ENCODE measurements around the gene RHOB. TPM values are rescaled to one million over a fixed set of nuclear protein-coding genes. Genes with fewer than 3 reads are reported as not detected.

Gene RHOB
- total and polyA plus RNA-seq, 2 experiments from 2014 or later, result 146 to 429 TPM

GRCh38 chr2:20419007-20419576, 27.8 kb upstream of the RHOB start:
- WGBS (ENCODE audit: low lambda C conversion rate, missing lambda C conversion rate), result 39% methylated on average over 8 of the region's 8 CpGs

GRCh38 chr2:20419752-20420151, 27.1 kb upstream of the RHOB start:
- Histone ChIP-seq H3K27me3 (no peaks in the 10 kb centered on the region), H3K79me2 (no peaks in the 10 kb centered on the region), H3K36me3 (replicated peaks; ENCODE audit: insufficient read depth, low read depth) (no peaks in the 10 kb centered on the region), H2AFZ (no peak overlapping the region), H3K9me3 (ENCODE audit: low read depth) (no peaks in the 10 kb centered on the region), H3K4me1 (ENCODE audit: insufficient read depth) (peaks cover 3% of the 10 kb centered on the region), H3K27ac (no peak overlapping the region), H3K9me2 (replicated peaks; ENCODE audit: insufficient read depth) (no peaks in the 10 kb centered on the region), H3K4me2 (no peak overlapping the region), H3K4me3 (no peak overlapping the region), H4K20me1 (ENCODE audit: insufficient read depth, poor library complexity, severe bottlenecking) (no peaks in the 10 kb centered on the region)
- WGBS (ENCODE audit: low lambda C conversion rate, missing lambda C conversion rate), result 83% methylated on average over 9 of the region's 9 CpGs
- TF ChIP-seq CTCF (IDR thresholded peaks at IDR 0.05; ENCODE audit: poor library complexity), result no peak
- no peak for TF ChIP-seq EZH2phosphoT487 (IDR thresholded peaks at IDR 0.05; ENCODE audit: low read depth, severe bottlenecking, unreplicated experiment)
- TF ChIP-seq EZH2 (IDR thresholded peaks at IDR 0.05; ENCODE audit: borderline replicate concordance), result no peak
- no peak for DNase-seq (ENCODE audit: low spot score)

More at GRCh38 chr2:20419007-20419576, 27.8 kb upstream of the RHOB start:
- H2AFZ ChIP-seq, result no peak overlapping the region
- H3K27ac ChIP-seq, result peak overlapping the region; percentile 50
- no peaks in the 10 kb centered on the region for H3K9me2 ChIP-seq (replicated peaks; ENCODE audit: insufficient read depth)
- H4K20me1 ChIP-seq (ENCODE audit: insufficient read depth, poor library complexity, severe bottlenecking), result no peaks in the 10 kb centered on the region
- peak; percentile 60 for DNase-seq (ENCODE audit: low spot score)
- H3K9me3 ChIP-seq (ENCODE audit: low read depth), result no peaks in the 10 kb centered on the region
- H3K27me3 ChIP-seq, result no peaks in the 10 kb centered on the region
- H3K4me3 ChIP-seq, result no peak overlapping the region
- no peak overlapping the region for H3K4me2 ChIP-seq
- H3K79me2 ChIP-seq, result no peaks in the 10 kb centered on the region
- TF ChIP-seq EZH2phosphoT487 (IDR thresholded peaks at IDR 0.05; ENCODE audit: low read depth, severe bottlenecking, unreplicated experiment), result no peak
- TF ChIP-seq EZH2 (IDR thresholded peaks at IDR 0.05; ENCODE audit: borderline replicate concordance), result no peak
- TF ChIP-seq CTCF (IDR thresholded peaks at IDR 0.05; ENCODE audit: poor library complexity), result no peak
- H3K4me1 ChIP-seq (ENCODE audit: insufficient read depth), result peaks cover 3% of the 10 kb centered on the region
- H3K36me3 ChIP-seq (replicated peaks; ENCODE audit: insufficient read depth, low read depth), result no peaks in the 10 kb centered on the region

- Histone ChIP-seq H3K27me3 (no peaks in the 10 kb centered on the region), H4K20me1 (ENCODE audit: insufficient read depth, poor library complexity, severe bottlenecking) (no peaks in the 10 kb centered on the region), H3K4me1 (ENCODE audit: insufficient read depth) (peaks cover 3% of the 10 kb centered on the region), H3K4me3 (no peak overlapping the region), H3K79me2 (no peaks in the 10 kb centered on the region), H2AFZ (no peak overlapping the region), H3K9me2 (replicated peaks; ENCODE audit: insufficient read depth) (no peaks in the 10 kb centered on the region), H3K27ac (no peak overlapping the region), H3K36me3 (replicated peaks; ENCODE audit: insufficient read depth, low read depth) (no peaks in the 10 kb centered on the region), H3K4me2 (no peak overlapping the region), H3K9me3 (ENCODE audit: low read depth) (no peaks in the 10 kb centered on the region)
- TF ChIP-seq EZH2phosphoT487 (IDR thresholded peaks at IDR 0.05; ENCODE audit: low read depth, severe bottlenecking, unreplicated experiment) (no peak), CTCF (IDR thresholded peaks at IDR 0.05; ENCODE audit: poor library complexity) (no peak), EZH2 (IDR thresholded peaks at IDR 0.05; ENCODE audit: borderline replicate concordance) (no peak)
- WGBS (ENCODE audit: low lambda C conversion rate, missing lambda C conversion rate), result 85% methylated on average over 13 of the region's 14 CpGs
- DNase-seq (ENCODE audit: low spot score), result no peak
These were observed 25.4 kb upstream of the RHOB start for GRCh38 chr2:20421336-20421987.

Data from hepatocyte (in vitro differentiated cells).